SIG-M5 (cell line): ENCODE data around the gene LSM5.

Source experiments
- DNase-seq: peaks from one replicate; lab custom pipeline; 2025; lab: John Stamatoyannopoulos, UW

LSM5 gene

DNA sequence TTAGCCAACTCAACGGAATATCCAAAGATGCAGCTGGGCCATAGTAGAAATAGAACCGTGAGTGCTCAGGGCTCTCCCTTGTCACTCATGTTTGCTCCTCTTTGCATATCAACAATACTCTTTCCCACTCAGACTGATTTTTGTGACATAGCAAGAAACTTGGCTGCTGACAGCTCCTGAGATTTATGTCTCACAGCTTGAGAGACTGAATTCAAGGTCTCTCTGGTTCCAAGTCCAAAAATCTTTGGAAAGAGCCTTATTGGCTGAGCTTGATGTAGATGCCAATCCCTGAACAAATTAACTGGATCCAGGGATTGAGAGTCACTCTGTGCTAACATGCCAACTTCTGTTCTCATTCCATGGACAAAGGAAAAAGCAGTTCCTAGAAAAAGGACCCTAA, 30.4 kb downstream of the LSM5 start:
- no peak for DNase-seq

DNA sequence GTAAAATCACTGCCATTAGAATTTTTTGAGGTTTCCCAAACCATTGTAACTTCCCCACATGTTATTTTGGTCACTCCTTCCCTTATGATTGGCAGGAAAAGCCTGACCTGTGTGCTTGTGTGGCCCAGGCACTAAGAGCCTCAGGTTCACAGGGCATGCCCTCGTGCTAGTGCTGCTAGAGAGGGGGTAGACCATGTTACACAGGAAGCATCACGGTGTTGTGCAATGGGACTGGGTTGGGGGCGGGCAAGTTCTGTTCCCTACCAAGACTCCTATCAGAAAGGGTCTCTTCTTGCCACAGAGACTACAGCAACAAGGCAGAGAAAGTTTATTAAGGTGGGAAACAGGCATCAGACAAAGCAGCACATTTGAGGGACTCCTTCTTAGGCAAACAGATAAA, 32.2 kb downstream of the LSM5 start:
- DNase-seq: no peak

DNA sequence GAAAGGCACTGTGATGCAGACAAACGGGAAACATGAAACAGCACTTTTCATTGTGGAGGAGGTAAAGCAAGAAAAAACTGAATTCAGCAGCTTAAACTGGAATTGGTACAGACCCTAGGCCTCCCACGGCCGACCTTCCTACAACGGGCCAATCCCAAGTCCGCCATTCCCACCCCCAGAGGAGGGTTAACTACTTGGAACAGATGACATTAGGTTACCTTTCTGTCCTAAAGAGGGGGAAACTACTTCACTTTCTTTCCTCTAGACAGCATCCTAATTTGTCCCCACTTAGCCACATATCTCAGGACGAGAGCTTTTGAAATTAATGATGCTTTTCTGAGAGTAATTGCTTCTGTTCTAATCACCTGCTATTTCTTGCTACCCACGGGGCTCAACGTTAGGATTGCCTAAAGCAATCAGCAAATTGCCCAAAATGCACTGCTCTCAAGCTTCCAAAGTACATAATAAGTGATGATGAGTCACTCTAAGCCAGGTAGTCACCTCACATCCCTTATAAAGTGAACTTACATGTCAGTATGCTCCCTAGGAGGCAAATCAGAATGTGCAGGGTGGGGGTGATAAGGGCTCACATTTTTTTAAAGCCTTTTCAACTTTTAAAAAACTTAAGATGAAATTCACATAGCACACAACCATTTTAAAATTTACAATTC, 36.7 kb downstream of the LSM5 start:
- DNase-seq: no peak

DNA sequence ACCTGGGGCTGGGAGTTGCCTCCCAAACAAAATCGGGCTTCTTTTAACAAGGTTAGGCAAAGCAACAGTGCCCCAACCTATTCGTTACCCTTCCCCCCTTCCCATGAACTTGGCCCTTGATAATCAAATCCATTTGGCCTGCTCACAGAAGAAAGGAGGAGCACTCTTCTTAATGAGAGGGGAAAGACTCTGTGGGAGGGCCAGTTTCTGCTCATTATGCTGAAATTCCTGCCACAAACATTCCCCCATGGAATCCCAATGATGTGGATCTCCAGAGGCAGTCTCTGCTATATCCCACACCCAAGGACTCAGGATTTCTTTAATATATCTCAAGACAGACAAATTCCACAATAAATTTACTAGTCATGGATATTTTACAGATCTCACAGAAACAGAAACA, 43.0 kb downstream of the LSM5 start:
- no peak for DNase-seq

DNA sequence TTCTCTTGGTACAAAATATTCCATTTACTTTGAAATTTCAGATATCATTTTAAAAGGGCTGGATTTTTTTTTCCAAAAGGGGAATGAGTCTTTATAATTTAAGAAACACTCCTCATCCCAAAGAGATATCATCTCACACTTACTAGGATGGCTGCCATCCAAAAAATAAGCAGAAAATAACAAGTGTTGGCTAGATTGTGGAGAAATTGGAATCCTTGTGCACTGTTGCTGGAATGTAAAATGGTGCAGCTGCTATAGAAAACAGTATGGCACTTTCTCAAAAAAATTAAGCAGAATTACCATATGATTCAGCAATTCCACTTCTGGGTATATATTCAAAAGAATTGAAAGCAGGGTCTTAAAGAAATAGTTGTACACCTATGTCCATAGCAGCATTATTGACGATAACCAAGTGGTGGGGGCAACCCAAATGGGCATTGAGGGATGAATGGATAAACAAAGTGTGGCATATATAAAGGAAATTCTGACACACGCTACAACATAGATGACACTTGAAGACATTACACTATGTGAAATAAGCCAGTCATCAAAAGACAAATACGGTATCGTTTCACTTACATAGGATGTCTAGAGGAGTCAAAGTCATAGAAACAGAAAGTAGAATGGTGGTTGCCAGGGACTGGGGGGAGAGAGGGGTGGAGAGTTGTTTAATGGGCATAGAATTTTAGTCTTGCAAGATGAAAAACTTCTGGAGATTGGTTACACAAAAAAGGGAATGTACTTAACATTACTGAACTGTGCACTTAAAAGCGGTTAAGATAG, 53.8 kb downstream of the LSM5 start:
- no peak for DNase-seq
